Femur (tissue), 1 donor: ENCODE data around the gene LAMA4.
A peak's percentile ranks its signal among the peaks of the same experiment; 100 is the strongest.

Experiments used
- DNase-seq: peaks from one replicate; pipeline ENCODE4 v3.0.0-alpha.2; 2017

The LAMA4 gene

DNA sequence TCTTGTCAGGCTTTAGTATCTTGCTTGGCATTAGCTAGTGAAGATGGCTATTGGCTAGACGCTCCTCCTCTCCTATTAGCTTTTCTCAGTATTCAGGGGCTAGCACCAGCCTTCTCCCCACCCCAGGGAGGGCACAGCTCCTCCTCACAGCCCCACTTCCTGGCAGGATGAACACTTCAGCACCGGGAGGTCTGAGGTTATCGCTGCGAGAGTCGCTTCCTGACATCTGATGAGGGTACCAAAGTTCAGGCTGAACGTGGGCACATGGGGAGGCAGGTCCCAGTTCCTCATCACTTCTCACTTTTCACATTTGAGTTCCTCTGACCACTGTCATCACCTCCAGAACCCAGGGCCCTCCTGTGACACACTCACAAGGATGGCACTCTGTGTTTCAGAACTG is 66.6 kb downstream of the LAMA4 start:
- no peak for DNase-seq

DNA sequence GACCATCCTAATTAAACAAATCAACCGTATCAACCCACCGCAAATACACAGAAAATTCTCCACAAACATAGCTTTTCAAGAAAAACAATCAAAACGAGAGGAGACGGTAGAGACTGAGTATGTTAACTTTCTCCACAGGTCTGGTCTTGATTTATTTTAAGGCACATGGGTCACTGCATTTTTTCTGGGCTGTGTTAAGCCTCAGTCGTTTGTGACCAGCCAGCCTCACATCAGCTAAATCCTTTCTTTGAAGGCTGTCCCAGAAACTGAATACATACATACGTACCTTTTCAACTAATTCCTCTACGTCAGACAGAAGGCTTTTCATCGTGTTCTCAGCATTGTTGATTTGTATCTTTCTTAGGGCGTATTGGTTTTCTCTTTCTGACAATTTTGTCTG is 69.4 kb downstream of the LAMA4 start:
- DNase-seq = peak; percentile 56

- DNase-seq = no peak
Measured at GRCh38 chr6:112183271-112183671, 71.1 kb downstream of the LAMA4 start.

DNA sequence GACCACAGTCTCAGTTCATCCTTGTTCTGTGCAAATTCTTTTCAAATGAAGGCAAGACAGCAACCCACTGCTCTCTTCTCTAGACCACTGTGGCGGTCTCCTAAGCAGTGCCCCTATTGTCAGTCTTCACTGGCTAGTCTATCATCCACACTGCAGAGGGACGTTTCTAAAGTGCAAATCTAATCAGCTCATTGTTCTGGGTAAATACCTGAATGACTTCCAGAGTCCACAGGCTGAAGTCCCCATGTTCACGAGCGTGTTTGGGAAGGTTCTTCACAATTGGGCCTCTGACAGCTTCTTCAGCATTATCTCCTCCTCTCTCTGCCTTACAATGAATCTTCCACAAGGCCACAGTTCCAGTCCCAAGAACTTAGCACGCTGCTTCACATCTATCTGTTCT is 73.2 kb downstream of the LAMA4 start:
- no peak for DNase-seq

DNA sequence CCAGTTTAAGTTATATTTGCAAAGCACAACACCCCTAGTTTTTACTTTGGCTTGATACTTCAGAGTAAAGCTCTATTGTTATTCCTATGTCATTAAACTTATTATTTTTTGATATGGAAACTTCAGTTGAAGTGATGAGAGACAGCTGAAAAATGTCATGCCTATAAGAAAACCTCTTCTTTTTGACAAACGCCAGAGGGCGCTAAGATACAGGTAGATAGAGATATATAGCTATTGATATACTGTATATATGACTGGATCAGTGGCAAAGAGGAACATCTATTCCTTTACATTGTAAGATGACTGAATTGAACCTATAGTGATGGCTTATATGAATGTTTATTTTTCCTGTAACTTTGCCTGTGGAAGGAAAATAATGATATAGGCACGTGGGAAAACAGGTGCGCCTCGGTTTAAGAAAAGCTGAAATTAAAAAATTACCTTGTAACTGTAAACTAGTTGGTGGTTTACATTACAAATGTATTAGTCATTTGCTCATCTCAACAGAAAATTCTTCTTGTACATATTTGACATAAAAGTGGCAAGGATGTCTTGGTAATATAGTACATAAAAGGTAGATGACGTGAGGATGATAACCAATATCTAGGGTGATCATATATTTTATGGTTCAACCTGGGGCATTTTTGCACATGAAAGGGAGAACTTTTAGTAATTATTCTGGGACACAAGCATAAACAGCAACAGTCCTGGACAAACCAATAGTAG is 74.1 kb downstream of the LAMA4 start:
- DNase-seq = peak; percentile 54

GRCh38 chr6:112179631-112180030 is 74.7 kb downstream of the LAMA4 start:
- no peak for DNase-seq

- no peak for DNase-seq
Measured at GRCh38 chr6:112178846-112179245, 75.5 kb downstream of the LAMA4 start.

DNA sequence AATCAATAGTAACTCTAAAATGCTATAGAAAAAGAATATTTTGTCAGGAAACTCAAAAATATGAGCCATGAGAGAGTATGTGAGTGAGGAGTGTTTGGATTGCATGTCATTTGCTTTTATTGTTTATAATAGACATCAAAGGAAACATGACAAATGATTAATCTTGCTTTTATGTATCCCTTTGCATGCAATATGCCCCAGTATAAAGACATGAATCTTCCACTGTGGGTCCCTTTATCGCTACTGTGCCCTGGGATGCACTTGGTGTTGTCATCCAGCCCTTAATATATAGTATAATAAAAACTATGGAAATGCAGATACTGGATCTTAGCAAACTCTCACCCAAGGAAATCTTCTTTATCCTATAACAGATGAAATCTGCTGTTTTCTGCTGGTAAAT is 77.3 kb downstream of the LAMA4 start:
- DNase-seq = no peak

DNA sequence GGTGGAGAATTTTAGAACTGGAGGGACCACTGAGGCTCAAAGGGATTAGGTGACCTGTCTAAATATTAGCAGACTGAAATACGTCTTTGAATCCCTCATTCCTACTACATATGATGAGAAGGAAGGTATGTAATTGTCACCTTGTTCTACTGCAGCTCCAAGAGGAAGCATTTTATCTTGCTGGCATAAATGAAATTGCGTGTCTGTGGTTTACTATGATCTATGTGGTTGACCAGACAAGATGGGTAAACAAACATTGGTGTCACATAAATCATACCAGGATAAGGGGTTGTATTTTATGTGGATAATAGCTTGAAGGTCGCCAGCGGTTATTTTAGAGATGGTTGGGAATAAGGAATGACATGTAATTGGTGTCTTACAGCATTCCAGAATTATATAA is 78.2 kb downstream of the LAMA4 start:
- no peak for DNase-seq

GRCh38 chr6:112173221-112173804 is 81.1 kb downstream of the LAMA4 start:
- no peak for DNase-seq

GRCh38 chr6:112172540-112172939 is 81.8 kb downstream of the LAMA4 start:
- DNase-seq = no peak

- no peak for DNase-seq
Measured at GRCh38 chr6:112169541-112169940, 84.8 kb downstream of the LAMA4 start.

DNA sequence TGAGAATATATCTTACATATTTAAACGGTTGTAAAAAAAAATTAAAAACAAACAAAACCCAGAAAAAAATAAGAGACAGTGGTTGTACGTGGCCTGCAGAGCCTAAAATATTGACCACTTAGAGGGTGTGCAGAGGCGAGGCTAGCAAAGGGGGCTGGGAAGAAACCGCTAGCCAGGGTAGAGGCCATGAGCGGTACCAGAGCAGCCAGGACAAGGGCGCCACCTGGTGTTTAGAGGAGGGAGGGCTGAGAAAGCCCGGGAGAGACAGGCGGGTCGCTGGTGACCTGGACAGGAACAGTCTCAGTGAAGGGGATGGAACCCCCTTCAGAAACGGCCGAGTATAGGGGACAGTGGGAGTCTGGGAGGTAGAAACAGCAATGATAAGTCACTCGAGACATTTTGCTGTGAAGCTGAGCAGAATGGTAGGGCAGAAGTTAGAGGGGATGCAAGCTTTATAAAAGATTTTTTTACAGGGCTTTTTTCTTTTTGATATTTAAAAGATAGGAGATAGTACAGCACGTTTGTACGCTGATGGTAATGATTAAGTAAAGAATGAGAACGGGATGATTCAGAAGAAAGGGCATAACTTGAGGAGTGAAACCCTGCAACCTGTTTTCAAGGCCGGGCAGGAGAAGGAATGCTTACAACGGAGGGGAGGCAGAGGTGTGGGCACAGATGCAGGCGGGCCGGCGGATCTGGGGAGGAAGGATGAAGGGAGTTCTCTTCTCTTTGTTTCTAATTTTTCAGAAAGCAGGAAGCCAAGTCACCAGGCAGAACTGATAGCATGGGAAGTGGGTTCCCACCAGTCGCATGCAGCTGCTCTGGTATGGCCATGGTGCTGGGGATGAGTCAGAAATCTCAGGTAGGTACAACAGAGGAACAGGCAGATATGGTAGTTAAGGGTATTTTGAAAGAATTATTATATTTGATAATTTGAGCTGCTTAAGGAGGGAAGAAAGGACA is 90.8 kb downstream of the LAMA4 start:
- DNase-seq = peak; percentile 59

GRCh38 chr6:112160745-112161144 is 93.6 kb downstream of the LAMA4 start:
- no peak for DNase-seq

DNA sequence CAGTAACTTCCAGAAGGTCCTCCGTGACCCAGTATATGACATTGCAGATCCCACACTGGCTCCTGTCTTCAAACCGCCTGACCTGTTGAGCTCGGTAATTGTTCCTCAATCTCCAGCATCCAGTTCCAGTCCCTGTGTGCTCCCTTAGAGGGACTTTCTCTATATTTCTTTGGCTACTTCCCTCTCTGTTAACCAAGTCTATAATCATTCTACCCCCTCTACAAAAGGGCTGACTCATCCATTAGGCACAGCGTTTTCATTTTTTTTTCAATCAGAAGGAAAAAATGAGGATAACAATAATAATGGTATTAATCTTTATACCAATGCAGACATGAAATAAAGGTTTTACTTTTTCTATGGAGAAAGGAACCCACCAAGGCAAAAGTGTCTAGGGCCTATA is 97.7 kb downstream of the LAMA4 start:
- no peak for DNase-seq

- DNase-seq = no peak
Measured at GRCh38 chr6:112155886-112156285, 98.5 kb downstream of the LAMA4 start.

GRCh38 chr6:112154711-112155110 is 99.7 kb downstream of the LAMA4 start:
- DNase-seq = no peak

GRCh38 chr6:112153926-112154607 is 100.3 kb downstream of the LAMA4 start:
- DNase-seq = no peak

DNA sequence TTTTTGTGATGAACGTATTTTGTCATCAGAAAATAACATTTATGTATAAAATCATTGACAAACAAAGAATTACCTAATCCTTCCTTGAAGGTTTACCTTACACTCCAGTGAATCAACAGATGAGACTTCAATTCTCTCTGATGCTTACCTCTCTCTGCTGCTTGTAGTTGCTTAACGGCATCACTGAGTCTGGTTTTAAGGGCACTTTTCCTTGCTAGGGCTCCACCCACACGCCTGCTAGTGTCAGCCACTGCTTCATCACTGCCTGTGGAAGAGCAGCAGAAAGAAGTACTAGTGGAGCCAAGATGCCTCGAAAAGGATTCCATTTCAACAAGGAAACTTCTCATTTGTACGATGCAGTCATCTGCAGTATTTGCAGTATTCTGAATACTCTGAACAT is 104.0 kb downstream of the LAMA4 start:
- no peak for DNase-seq

- DNase-seq = no peak
Measured at GRCh38 chr6:112149719-112150263, 104.6 kb downstream of the LAMA4 start.

- no peak for DNase-seq
Measured at GRCh38 chr6:112149236-112149635, 105.1 kb downstream of the LAMA4 start.

DNA sequence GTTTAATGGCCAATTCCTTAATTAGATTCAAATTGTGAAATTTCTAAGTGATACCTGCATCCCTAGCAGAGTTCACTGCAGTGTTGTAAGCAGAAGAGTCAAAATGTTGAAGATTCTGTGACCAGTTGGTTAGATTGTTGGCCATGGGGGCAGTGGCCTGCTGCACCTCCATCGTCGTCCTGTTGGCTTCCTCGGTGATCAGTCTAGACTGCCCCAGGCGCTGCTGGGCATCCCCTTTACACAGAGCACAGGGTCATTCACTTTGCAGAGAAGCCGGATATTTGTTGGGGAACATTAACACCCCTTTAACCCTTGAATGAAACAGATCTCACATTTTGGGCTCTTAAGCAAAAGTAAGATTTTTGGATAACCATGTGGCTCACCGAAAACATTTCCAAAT is 106.3 kb downstream of the LAMA4 start:
- no peak for DNase-seq

DNA sequence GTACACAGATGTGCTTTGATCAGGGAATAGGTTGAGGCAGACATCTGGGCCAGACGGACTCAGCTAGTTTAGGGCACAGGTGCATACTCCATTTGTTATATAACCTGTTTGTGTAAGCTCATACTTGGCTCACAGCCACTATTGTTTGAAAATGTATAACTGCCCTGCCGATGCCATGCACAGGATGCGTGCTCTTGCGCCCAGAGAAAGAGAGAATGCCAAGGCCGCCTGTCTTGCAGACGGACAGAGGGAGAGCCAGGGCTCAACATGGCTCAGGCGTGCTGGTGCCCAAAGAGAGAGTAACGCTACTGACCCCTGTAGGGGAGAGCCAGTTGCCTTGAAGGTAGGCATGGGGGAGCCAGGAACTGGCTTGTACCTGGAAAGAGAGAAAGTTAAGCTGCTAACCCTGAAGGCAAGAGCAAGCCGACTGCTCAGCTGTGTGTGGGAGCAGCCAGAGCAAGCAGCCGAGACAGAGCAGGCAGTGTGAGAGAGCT is 109.2 kb downstream of the LAMA4 start:
- no peak for DNase-seq
